22Rv1 (cell line): Measurements from ENCODE around the gene DTYMK.

Experiments used
- ZFX ChIP-seq: fragments of 450-650 bp; IDR thresholded peaks from 2 replicates; pipeline ENCODE4 v1.6.1; 2017; ENCODE audit warnings: antibody characterized with exemption, borderline replicate concordance
- TF ChIP-seq, protein P1 (sequence below): fragments of 450-650 bp; IDR thresholded peaks from 2 replicates; pipeline ENCODE4 v1.5.1; 2017; ENCODE audit warnings: mild to moderate bottlenecking

DNA sequence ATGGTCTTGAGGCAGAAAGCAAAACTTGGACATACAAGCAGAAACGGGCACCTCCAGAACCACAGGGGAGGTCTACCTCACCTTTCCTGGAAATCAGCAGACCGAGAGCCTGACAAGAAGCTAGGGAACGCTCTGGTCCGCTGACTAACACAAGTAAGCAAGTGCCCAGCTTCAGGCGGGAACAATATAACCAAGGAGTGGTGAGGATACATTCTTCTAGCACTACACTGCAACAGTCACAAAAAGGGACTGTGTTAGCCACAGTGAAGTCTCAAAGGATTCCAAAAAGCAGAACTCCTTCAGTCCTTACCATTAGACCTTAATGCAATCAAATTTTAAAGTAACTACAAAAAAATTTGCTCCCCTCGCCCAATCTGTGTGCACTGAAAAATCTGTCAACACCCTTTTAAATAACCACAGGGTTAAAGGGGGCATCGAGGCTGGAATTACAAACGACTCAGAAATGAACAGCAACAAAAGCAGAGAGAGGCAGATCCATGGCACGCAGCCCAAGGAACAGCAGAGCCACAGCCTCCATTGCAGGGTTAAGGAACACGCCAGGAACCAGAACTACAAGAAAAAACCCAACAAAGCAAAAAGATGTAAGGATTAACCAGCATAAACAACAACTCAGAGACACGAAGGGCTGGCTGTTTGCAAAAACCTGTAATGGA, 56.7 kb downstream of the DTYMK start:
- TF ChIP-seq, protein P1, sequence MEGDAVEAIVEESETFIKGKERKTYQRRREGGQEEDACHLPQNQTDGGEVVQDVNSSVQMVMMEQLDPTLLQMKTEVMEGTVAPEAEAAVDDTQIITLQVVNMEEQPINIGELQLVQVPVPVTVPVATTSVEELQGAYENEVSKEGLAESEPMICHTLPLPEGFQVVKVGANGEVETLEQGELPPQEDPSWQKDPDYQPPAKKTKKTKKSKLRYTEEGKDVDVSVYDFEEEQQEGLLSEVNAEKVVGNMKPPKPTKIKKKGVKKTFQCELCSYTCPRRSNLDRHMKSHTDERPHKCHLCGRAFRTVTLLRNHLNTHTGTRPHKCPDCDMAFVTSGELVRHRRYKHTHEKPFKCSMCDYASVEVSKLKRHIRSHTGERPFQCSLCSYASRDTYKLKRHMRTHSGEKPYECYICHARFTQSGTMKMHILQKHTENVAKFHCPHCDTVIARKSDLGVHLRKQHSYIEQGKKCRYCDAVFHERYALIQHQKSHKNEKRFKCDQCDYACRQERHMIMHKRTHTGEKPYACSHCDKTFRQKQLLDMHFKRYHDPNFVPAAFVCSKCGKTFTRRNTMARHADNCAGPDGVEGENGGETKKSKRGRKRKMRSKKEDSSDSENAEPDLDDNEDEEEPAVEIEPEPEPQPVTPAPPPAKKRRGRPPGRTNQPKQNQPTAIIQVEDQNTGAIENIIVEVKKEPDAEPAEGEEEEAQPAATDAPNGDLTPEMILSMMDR: no peak
- TF ChIP-seq ZFX: no peak
